GM21390 (cell line): Measurements from ENCODE around the gene PIK3R3.

Experiments used
- ATAC-seq: cut with Tn5 transposase; IDR thresholded peaks from one replicate; pipeline ENCODE4 v1.9.1; 2021; ENCODE audit not compliant: unreplicated experiment

Gene PIK3R3

GRCh38 chr1:46158312-46159281 lies 26.2 kb upstream of the PIK3R3 start:
- ATAC-seq: peak; percentile 70

GRCh38 chr1:46157916-46158311 lies 25.5 kb upstream of the PIK3R3 start:
- ATAC-seq: no peak

GRCh38 chr1:46153732-46154131 lies 21.3 kb upstream of the PIK3R3 start:
- ATAC-seq: no peak

- ATAC-seq: no peak
These were observed 20.8 kb upstream of the PIK3R3 start for GRCh38 chr1:46153228-46153627.

GRCh38 chr1:46152016-46152415 lies 19.6 kb upstream of the PIK3R3 start:
- ATAC-seq: no peak

GRCh38 chr1:46150085-46150484 lies 17.7 kb upstream of the PIK3R3 start:
- ATAC-seq: no peak

GRCh38 chr1:46148318-46148717 lies 15.9 kb upstream of the PIK3R3 start:
- ATAC-seq: no peak

- ATAC-seq: no peak
These were observed 5.5 kb upstream of the PIK3R3 start for GRCh38 chr1:46137916-46138315.

- ATAC-seq: no peak
These were observed 4.3 kb upstream of the PIK3R3 start for GRCh38 chr1:46136711-46137110.

GRCh38 chr1:46134660-46135331 lies 2.4 kb upstream of the PIK3R3 start:
- ATAC-seq: no peak

GRCh38 chr1:46133781-46134350 lies 1.4 kb upstream of the PIK3R3 start:
- ATAC-seq: no peak

GRCh38 chr1:46133181-46133658 lies 791 bp upstream of the PIK3R3 start:
- peak; percentile 50 for ATAC-seq

- no peak for ATAC-seq
These were observed 509 bp downstream of the PIK3R3 start for GRCh38 chr1:46131712-46132528.

GRCh38 chr1:46131093-46131492 lies 1.3 kb downstream of the PIK3R3 start:
- ATAC-seq: no peak

GRCh38 chr1:46130606-46131005 lies 1.8 kb downstream of the PIK3R3 start:
- no peak for ATAC-seq

- ATAC-seq: no peak
These were observed 2.3 kb downstream of the PIK3R3 start for GRCh38 chr1:46130121-46130520.

GRCh38 chr1:46128344-46128743 lies 4.1 kb downstream of the PIK3R3 start:
- ATAC-seq: no peak

- ATAC-seq: no peak
These were observed 13.6 kb downstream of the PIK3R3 start for GRCh38 chr1:46118856-46119255.

- no peak for ATAC-seq
These were observed 14.5 kb downstream of the PIK3R3 start for GRCh38 chr1:46117810-46118494.

- ATAC-seq: no peak
These were observed 17.4 kb downstream of the PIK3R3 start for GRCh38 chr1:46114925-46115603.
